Measurements from ENCODE around the gene FNDC3B.

DNA sequence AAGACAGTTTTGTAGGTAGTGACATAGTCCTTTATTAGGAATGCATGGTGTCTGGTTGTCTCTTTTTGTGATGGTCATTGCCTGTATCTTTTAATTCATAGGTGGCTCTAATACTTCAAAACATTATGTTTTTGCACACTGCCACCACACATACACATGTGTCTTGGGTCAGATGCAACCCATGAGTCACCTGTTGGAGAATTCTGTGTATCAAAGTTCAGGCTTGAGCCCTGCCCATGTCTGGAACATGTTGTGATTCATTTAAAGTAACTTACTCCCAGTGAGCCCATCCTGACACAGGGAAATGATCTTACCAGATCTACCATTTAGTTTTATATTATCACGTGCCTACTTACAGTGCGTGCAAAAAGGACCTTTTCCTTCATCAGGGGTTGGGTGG is 266.2 kb downstream of the FNDC3B start:
- TF ChIP-seq, protein P1, sequence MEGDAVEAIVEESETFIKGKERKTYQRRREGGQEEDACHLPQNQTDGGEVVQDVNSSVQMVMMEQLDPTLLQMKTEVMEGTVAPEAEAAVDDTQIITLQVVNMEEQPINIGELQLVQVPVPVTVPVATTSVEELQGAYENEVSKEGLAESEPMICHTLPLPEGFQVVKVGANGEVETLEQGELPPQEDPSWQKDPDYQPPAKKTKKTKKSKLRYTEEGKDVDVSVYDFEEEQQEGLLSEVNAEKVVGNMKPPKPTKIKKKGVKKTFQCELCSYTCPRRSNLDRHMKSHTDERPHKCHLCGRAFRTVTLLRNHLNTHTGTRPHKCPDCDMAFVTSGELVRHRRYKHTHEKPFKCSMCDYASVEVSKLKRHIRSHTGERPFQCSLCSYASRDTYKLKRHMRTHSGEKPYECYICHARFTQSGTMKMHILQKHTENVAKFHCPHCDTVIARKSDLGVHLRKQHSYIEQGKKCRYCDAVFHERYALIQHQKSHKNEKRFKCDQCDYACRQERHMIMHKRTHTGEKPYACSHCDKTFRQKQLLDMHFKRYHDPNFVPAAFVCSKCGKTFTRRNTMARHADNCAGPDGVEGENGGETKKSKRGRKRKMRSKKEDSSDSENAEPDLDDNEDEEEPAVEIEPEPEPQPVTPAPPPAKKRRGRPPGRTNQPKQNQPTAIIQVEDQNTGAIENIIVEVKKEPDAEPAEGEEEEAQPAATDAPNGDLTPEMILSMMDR (IDR thresholded peaks at IDR 0.05) = no peak
- TF ChIP-seq EZH2phosphoT487 (IDR thresholded peaks at IDR 0.05) (no peak), EZH2 (IDR thresholded peaks at IDR 0.05) (no peak)

Measured in neural progenitor cell (in vitro differentiated cells).